Spleen (tissue), 13 donors: ENCODE results near the gene SLC27A2. TPM values are rescaled to one million over a fixed set of nuclear protein-coding genes. Genes with fewer than 3 reads are reported as not detected.
"Not testable (repeated sequence)": the region's sequence is repeated elsewhere in the genome, so short reads cannot be mapped to it uniquely, and the experiment has no call there.

Experiments used
- DNase-seq: peaks from one replicate; pipeline ENCODE4 v3.0.0-alpha.2; 2020
- H3K27ac ChIP-seq, 8 donors: fragments of 200-600 bp; sonication (generic) in 7 of 8; 1 replicate in 4 of 8; 2 replicates in 4 of 8; pipeline versions ENCODE4 v1.5.0 to v1.8.0; 2016 to 2021; ENCODE audit warnings: inconsistent platforms in 4 of 8, mild to moderate bottlenecking in 4 of 8, moderate library complexity in 1 of 8
- H3K27me3 ChIP-seq, 7 donors: fragments of 200-600 bp; sonication (generic) in 6 of 7; replicated peaks in 1 of 7; 1 replicate in 4 of 7; 2 replicates in 3 of 7; pipeline versions ENCODE4 v1.5.0 to v1.8.0; 2016 to 2021; ENCODE audit warnings: inconsistent platforms in 3 of 7, mild to moderate bottlenecking in 1 of 7
- H3K36me3 ChIP-seq, 6 donors: fragments of 200-600 bp; sonication (generic) in 5 of 6; 1 replicate in 4 of 6; 2 replicates in 2 of 6; pipeline versions ENCODE4 v1.5.0 to v1.8.0; 2016 to 2021; ENCODE audit warnings: inconsistent platforms in 2 of 6
- H3K4me1 ChIP-seq, 6 donors: fragments of 200-600 bp; sonication (generic) in 5 of 6; 1 replicate in 3 of 6; 2 replicates in 3 of 6; pipeline versions ENCODE4 v1.5.0 to v1.8.0; 2016 to 2021; ENCODE audit warnings: inconsistent platforms in 3 of 6
- H3K4me3 ChIP-seq, 8 donors: fragments of 200-600 bp; sonication (generic) in 7 of 8; 1 replicate in 4 of 8; 2 replicates in 4 of 8; pipeline versions ENCODE4 v1.5.0 to v1.8.0; 2016 to 2021; ENCODE audit warnings: inconsistent platforms in 4 of 8, mild to moderate bottlenecking in 4 of 8, moderate library complexity in 2 of 8
- H3K9me3 ChIP-seq, 8 donors: fragments of 200-600 bp; sonication (generic) in 7 of 8; 1 replicate in 4 of 8; 2 replicates in 4 of 8; pipeline versions ENCODE4 v1.5.0 to v1.8.0; 2016 to 2021; ENCODE audit warnings: inconsistent platforms in 4 of 8
- POLR2A ChIP-seq, 3 donors: fragments of 450-650 bp; IDR thresholded peaks; one replicate each; pipeline ENCODE4 v1.5.1; 2017; ENCODE audit warnings: antibody characterized with exemption in 3 of 3, mild to moderate bottlenecking in 1 of 3
- POLR2AphosphoS5 ChIP-seq, 3 donors: sonication (generic); formaldehyde crosslinking; IDR thresholded peaks; one replicate each; pipeline ENCODE4 v1.5.1; 2017; ENCODE audit warnings: antibody characterized with exemption in 3 of 3
- WGBS, 5 donors: extraction: QIAGEN DNeasy Blood & Tissue Kit in 3 of 5; methylation state at CpG; one replicate each; pipeline versions ENCODE4 v1.1.5 to v1.1.7; 2013 to 2018; 5-methylcytosine and 5-hydroxymethylcytosine counted together
- intact Hi-C: fragments of 100-400 bp; cut with DNase I; formaldehyde crosslinking; loops from one replicate; pipeline ENCODE4 v1.15.0; 2023; ENCODE audit warnings: low total_unique reads
- long read RNA-seq, 2 donors: transcript quantifications; one replicate each; lab custom pipeline, GENCODE V29; 2026
- polyA plus RNA-seq, 3 donors: library from polyadenylated mRNA; stranded (reverse); fragments of 200-250 nt; gene quantifications; one replicate each; pipeline ENCODE4 v1.2.1, GENCODE V29; 2013
- total RNA-seq, 7 donors: library from RNA; depleted of rRNA in 3 of 7; stranded (reverse); fragments of >200 nt in 3 of 7; fragmentation: NEBNext Ultra II Directional in 4 of 7; extraction: Animal tissue kit (Norgen Biotek cat#: 25700) in 4 of 7; gene quantifications; one replicate each; pipeline versions ENCODE4 v1.1.0 to v1.2.1, GENCODE V29; 2016 to 2021
- TF ChIP-seq, protein P1 (sequence below), 11 experiments: fragments of 200-600 bp in 7 of 11; fragments of 450-650 bp in 4 of 11; sonication (generic) in 4 of 11; IDR thresholded peaks in 8 of 11; conservative IDR thresholded peaks in 3 of 11; 1 replicate in 7 of 11; 2 replicates in 4 of 11; pipeline versions ENCODE4 v1.4.0 to v1.8.0; 2016 to 2021; ENCODE audit warnings: antibody characterized with exemption in 11 of 11, inconsistent platforms in 4 of 11, mild to moderate bottlenecking in 1 of 11
- donor health status: healthy with polysubstance abuse.
- donor health status: DM: no; HTN: no; CAD: no; lungs with moderate emphysema.
- donor health status: DM: no; HTN: no; CAD: no.
- donor health status: Bipolar disorder and iron deficiency.
- donor health status: healthy.
- donor health status: DM: no; HTN: no; CAD: no.
- donor health status: DM: yes; HTN: yes; CAD: no.

The SLC27A2 gene
- 1 to 10 TPM in 2 of 7 donors, under 1 TPM in 4, not detected in 1; 0.19 to 1.3 (median 0.78) TPM for total RNA-seq
- polyA plus RNA-seq = under 1 TPM; 0.15 to 0.39 (median 0.19) TPM
- long read RNA-seq, donor 1 = 0 reads
- long read RNA-seq, donor 2 = 0 reads

- intact Hi-C loops = no loop called here
- no peak for DNase-seq
- Histone ChIP-seq H3K4me1 (peaks cover 0 to 24% (median 20%) of the 10 kb centered on the region in 6 donors), H3K9me3 (no peaks in the 10 kb centered on the region), H3K27me3 (peaks cover 0 to 28% (median 18%) of the 10 kb centered on the region in 7 donors), H3K36me3 (no peaks in the 10 kb centered on the region), H3K4me3 (peak within 1 kb of the TSS; percentile 55 to 93 (median 62)), H3K27ac (peak within 1 kb of the TSS in 1 of 8 donors; percentile 33)
- TF ChIP-seq POLR2AphosphoS5 (IDR thresholded peaks at IDR 0.05) = peak in 1 of 3 donors; percentile 38
- TF ChIP-seq, protein P1, sequence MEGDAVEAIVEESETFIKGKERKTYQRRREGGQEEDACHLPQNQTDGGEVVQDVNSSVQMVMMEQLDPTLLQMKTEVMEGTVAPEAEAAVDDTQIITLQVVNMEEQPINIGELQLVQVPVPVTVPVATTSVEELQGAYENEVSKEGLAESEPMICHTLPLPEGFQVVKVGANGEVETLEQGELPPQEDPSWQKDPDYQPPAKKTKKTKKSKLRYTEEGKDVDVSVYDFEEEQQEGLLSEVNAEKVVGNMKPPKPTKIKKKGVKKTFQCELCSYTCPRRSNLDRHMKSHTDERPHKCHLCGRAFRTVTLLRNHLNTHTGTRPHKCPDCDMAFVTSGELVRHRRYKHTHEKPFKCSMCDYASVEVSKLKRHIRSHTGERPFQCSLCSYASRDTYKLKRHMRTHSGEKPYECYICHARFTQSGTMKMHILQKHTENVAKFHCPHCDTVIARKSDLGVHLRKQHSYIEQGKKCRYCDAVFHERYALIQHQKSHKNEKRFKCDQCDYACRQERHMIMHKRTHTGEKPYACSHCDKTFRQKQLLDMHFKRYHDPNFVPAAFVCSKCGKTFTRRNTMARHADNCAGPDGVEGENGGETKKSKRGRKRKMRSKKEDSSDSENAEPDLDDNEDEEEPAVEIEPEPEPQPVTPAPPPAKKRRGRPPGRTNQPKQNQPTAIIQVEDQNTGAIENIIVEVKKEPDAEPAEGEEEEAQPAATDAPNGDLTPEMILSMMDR (IDR thresholded peaks at IDR 0.05 in 8 of 11, conservative IDR thresholded peaks at IDR 0.05 in 3 of 11) = peak in 6 of 11 experiments; percentile 24 to 56 (median 44)
- TF ChIP-seq POLR2A (IDR thresholded peaks at IDR 0.05) = no peak
- 4 to 28% (median 7%) methylated on average over 6 to 17 of the region's 17 CpGs for WGBS, 5 donors
These were observed at the start of gene SLC27A2 for GRCh38 chr15:50181969-50182218. TSS of gene SLC27A2 (plus strand) at chr15:50182196. CDS start at chr15:50182428, 232 bp downstream.

- intact Hi-C loops = not testable (repeated sequence)
These were observed 49.6 kb upstream of the SLC27A2 start for GRCh38 chr15:50132251-50132984.

GRCh38 chr15:50134524-50135024 is 47.4 kb upstream of the SLC27A2 start:
- Histone ChIP-seq H3K4me3 (no peak overlapping the region), H3K27me3 (peaks cover 0 to 12% (median 0%) of the 10 kb centered on the region in 7 donors), H3K4me1 (peaks cover 0 to 23% (median 8%) of the 10 kb centered on the region in 6 donors), H3K36me3 (no peaks in the 10 kb centered on the region), H3K27ac (peak overlapping the region in 6 of 8 donors; percentile 5 to 74 (median 68)), H3K9me3 (peaks cover 0 to 5% (median 0%) of the 10 kb centered on the region in 8 donors)
- no peak for TF ChIP-seq POLR2A (IDR thresholded peaks at IDR 0.05)
- no peak for TF ChIP-seq POLR2AphosphoS5 (IDR thresholded peaks at IDR 0.05)
- TF ChIP-seq, protein P1 (IDR thresholded peaks at IDR 0.05 in 8 of 11, conservative IDR thresholded peaks at IDR 0.05 in 3 of 11) = no peak
- WGBS, 5 donors = 8 to 23% (median 10%) methylated on average over 2 of the region's 2 CpGs
- intact Hi-C loops = no loop called here
- no peak for DNase-seq

More at GRCh38 chr15:50132251-50132984, 49.6 kb upstream of the SLC27A2 start:
- not testable (repeated sequence) for H3K4me3 ChIP-seq, DNase-seq, H3K9me3 ChIP-seq, H3K27me3 ChIP-seq, H3K36me3 ChIP-seq
- peaks cover 0 to 29% (median 11%) of the 10 kb centered on the region in 6 donors for H3K4me1 ChIP-seq
- WGBS, 5 donors = 50 to 79% (median 68%) methylated on average over 3 of the region's 3 CpGs
- peak overlapping the region in 3 of 8 donors; percentile 1 to 13 (median 2) for H3K27ac ChIP-seq

GRCh38 chr15:50135031-50135551 is 46.9 kb upstream of the SLC27A2 start:
- H3K27ac ChIP-seq = peak overlapping the region in 6 of 8 donors; percentile 5 to 74 (median 68)

More at GRCh38 chr15:50135031-50135551, 46.9 kb upstream of the SLC27A2 start:
- H3K4me1 ChIP-seq = peaks cover 0 to 23% (median 8%) of the 10 kb centered on the region in 6 donors
- H3K9me3 ChIP-seq = peaks cover 0 to 5% (median 0%) of the 10 kb centered on the region in 8 donors
- 41 to 69% (median 59%) methylated on average over 5 of the region's 5 CpGs for WGBS, 5 donors
- TF ChIP-seq, protein P1 (IDR thresholded peaks at IDR 0.05 in 8 of 11, conservative IDR thresholded peaks at IDR 0.05 in 3 of 11) = no peak
- TF ChIP-seq POLR2A (IDR thresholded peaks at IDR 0.05) (no peak), POLR2AphosphoS5 (IDR thresholded peaks at IDR 0.05) (no peak)
- intact Hi-C loops = no loop called here
- no peak overlapping the region for H3K4me3 ChIP-seq
- DNase-seq = no peak
- no peaks in the 10 kb centered on the region for H3K36me3 ChIP-seq
- peaks cover 0 to 12% (median 0%) of the 10 kb centered on the region in 7 donors for H3K27me3 ChIP-seq
